LoVo (cell line): ENCODE data around the gene MYCBPAP.

Experiments used
- DNase-seq: peaks from one replicate; pipeline ENCODE4 v3.0.0-alpha.2; 2016; ENCODE audit warnings: low spot score

The MYCBPAP gene

GRCh38 chr17:50517504-50518383, 9.5 kb downstream of the MYCBPAP start:
- DNase-seq: no peak

- DNase-seq: no peak
Measured at GRCh38 chr17:50518384-50519023, 10.3 kb downstream of the MYCBPAP start.

- no peak for DNase-seq
Measured at GRCh38 chr17:50519141-50519834, 11.0 kb downstream of the MYCBPAP start.

GRCh38 chr17:50520483-50520882, 12.2 kb downstream of the MYCBPAP start:
- DNase-seq: no peak

- DNase-seq: no peak
Measured at GRCh38 chr17:50521514-50521913, 13.3 kb downstream of the MYCBPAP start.

- no peak for DNase-seq
Measured at GRCh38 chr17:50522766-50523165, 14.5 kb downstream of the MYCBPAP start.

GRCh38 chr17:50523208-50523607, 15.0 kb downstream of the MYCBPAP start:
- no peak for DNase-seq

- DNase-seq: no peak
Measured at GRCh38 chr17:50524838-50525237, 16.6 kb downstream of the MYCBPAP start.

- no peak for DNase-seq
Measured at GRCh38 chr17:50527155-50527762, 19.0 kb downstream of the MYCBPAP start.

- no peak for DNase-seq
Measured at GRCh38 chr17:50527949-50528474, 19.8 kb downstream of the MYCBPAP start.

- no peak for DNase-seq
Measured at GRCh38 chr17:50529849-50530248, 21.6 kb downstream of the MYCBPAP start.

- no peak for DNase-seq
Measured at GRCh38 chr17:50531428-50532025, 23.3 kb downstream of the MYCBPAP start.

- DNase-seq: peak; percentile 48
Measured at GRCh38 chr17:50532452-50533024, 24.3 kb downstream of the MYCBPAP start, which contains the start of gene EPN3. TSS of gene EPN3 (plus strand) at chr17:50532735. CDS start at chr17:50536557, 3,822 bp downstream.

GRCh38 chr17:50533185-50533584, 24.9 kb downstream of the MYCBPAP start:
- no peak for DNase-seq

- no peak for DNase-seq
Measured at GRCh38 chr17:50533720-50534148, 25.5 kb downstream of the MYCBPAP start.

GRCh38 chr17:50534222-50534978, 26.2 kb downstream of the MYCBPAP start:
- DNase-seq: peak; percentile 62

GRCh38 chr17:50534979-50535326, 26.7 kb downstream of the MYCBPAP start:
- DNase-seq: no peak

- DNase-seq: no peak
Measured at GRCh38 chr17:50535407-50535806, 27.2 kb downstream of the MYCBPAP start.

GRCh38 chr17:50536683-50537646, 28.7 kb downstream of the MYCBPAP start:
- no peak for DNase-seq
